Measurements from ENCODE around the gene PJVK. TPM values are rescaled to one million over a fixed set of nuclear protein-coding genes. Genes with fewer than 3 reads are reported as not detected.

The PJVK gene
- total RNA-seq, result 1 to 10 TPM in 1 of 2 donors, not detected in 1; 4.2 TPM

DNA sequence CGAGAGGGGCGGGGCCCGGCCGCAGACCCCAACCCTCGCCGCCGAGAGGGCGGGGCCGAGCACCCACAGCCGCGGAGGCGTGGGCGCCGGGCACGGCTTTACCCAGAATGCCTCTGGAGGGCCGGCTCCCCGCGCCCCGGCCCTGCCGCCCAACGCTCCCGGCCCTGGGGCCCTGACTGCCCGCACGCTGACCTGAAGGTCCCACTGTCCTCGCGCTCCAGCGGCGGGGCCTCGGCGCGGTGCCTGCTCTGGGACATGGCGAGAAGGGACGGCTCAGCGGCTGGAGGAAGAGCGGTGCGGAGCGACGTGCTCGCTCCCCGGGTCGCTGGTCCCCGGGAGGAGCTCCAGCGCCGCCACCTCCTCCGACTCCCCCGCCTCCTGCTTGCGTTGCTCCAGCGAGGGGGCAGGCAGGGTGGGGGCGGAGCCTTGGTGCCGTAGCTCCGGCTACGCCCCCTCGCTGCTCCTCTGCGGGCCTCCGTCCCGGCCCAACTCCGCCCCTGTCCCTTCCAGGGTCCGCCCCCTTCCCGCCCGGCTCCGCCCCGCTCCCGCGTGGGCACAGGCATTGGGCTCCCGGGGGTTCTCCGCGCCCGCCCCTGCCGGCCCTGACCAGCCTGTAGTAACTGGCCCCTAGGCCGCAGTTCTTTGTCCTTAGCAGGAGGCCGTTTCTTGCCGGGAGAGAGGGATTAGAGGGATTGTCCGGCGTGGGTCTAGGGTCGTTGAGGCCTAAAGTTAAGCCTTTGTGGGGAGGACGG lies at the start of gene PJVK, which contains the start of gene PRKRA:
Gene PJVK (plus strand): TSS at position 605 of the 752 bp plus-strand sequence. CDS start 2,032 bp downstream, outside the sequence.
Gene PRKRA (minus strand): TSS at position 402 of the 752 bp plus-strand sequence. CDS start 145 bp downstream, at position 257.
- H3K4me1 ChIP-seq, result peaks cover 25% of the 10 kb centered on the region
- intact Hi-C loops (cut with DNase I), result no loop called here
- H3K27me3 ChIP-seq, result no peaks in the 10 kb centered on the region
- ATAC-seq (peak; percentile 93), DNase-seq (peak; percentile 98)
- H3K27ac ChIP-seq, result peak within 1 kb of the TSS; percentile 90 to 100 (median 96)
- no peaks in the 10 kb centered on the region for H3K9me3 ChIP-seq
- TF ChIP-seq POLR2A (IDR thresholded peaks at IDR 0.05), result peak; percentile 96 to 97 (median 96)
- TF ChIP-seq, protein P1, sequence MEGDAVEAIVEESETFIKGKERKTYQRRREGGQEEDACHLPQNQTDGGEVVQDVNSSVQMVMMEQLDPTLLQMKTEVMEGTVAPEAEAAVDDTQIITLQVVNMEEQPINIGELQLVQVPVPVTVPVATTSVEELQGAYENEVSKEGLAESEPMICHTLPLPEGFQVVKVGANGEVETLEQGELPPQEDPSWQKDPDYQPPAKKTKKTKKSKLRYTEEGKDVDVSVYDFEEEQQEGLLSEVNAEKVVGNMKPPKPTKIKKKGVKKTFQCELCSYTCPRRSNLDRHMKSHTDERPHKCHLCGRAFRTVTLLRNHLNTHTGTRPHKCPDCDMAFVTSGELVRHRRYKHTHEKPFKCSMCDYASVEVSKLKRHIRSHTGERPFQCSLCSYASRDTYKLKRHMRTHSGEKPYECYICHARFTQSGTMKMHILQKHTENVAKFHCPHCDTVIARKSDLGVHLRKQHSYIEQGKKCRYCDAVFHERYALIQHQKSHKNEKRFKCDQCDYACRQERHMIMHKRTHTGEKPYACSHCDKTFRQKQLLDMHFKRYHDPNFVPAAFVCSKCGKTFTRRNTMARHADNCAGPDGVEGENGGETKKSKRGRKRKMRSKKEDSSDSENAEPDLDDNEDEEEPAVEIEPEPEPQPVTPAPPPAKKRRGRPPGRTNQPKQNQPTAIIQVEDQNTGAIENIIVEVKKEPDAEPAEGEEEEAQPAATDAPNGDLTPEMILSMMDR (IDR thresholded peaks at IDR 0.05), result peak in 4 of 7 experiments; percentile 16 to 35 (median 32)
- WGBS, 2 donors, result 0% methylated on average over 6 to 76 of the region's 76 CpGs
- H3K4me3 ChIP-seq, result peak within 1 kb of the TSS; percentile 55 to 65
- H3K36me3 ChIP-seq (replicated peaks in 1 of 2; ENCODE audit: insufficient read depth in 1 of 2, low read depth in 2 of 2), result peaks cover 3 to 6% of the 10 kb centered on the region in 2 donors

DNA sequence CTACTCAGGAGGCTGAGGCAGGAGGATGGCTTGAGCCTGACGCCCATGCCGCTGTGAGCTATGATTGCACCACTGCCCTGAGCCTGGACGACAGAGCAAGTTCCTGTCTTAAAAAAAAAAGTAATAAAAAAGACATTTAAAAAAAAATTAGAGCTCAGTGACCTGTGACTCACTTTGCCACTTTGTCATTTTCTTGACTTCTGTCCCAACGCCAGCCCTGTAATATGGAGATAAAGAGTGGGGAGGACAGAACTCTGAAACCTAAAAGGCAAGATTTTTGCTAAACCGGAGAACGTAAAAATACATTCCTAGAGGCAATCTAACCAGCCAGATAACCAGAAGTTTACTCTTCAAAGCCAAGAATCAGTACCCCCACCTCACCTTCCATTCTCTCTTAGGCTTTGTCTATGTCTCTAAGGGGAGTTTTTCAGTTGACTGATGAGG lies 49.2 kb upstream of the PJVK start:
- DNase-seq (no peak), ATAC-seq (no peak)
- intact Hi-C loops (cut with DNase I), result no loop called here
- H3K9me3 ChIP-seq, result no peaks in the 10 kb centered on the region
- no peaks in the 10 kb centered on the region for H3K36me3 ChIP-seq (replicated peaks in 1 of 2; ENCODE audit: insufficient read depth in 1 of 2, low read depth in 2 of 2)
- H3K27me3 ChIP-seq, result no peaks in the 10 kb centered on the region
- no peak overlapping the region for H3K4me3 ChIP-seq
- WGBS, 2 donors, result 44% methylated on average over 6 of the region's 6 CpGs
- TF ChIP-seq, protein P1 (IDR thresholded peaks at IDR 0.05), result no peak
- TF ChIP-seq POLR2A (IDR thresholded peaks at IDR 0.05), result no peak
- no peak overlapping the region for H3K27ac ChIP-seq
- no peaks in the 10 kb centered on the region for H3K4me1 ChIP-seq

DNA sequence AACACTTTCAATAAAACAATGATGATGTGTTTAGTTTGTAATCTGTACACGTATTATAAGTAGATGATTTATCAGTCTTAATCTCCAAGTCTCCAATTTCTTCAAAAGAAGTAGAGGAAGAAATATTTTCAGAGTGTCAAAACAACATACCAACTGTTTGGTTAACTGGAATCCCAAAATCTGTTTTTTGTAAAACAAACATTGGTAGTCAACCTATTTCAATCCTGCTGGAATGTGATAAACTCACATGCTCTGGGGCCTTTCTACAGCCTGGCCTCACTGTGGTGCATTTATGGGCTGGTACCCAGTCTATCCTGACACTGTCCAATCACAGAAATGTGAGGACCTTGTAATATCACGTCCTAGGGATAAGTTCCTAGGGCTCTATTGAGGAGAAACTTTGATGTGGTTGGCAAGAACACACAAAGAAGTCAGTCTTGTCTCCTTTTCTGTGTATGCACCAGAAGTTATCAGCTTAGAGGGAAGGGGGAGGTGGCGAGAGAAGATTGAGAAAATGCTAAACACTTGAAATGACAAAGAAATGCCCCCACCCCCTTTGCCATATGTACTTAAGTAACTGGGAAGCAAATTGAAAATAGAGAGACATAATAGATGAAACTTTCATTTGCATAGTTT lies 47.4 kb upstream of the PJVK start:
- intact Hi-C loops (cut with DNase I), result no loop called here
- no peak for TF ChIP-seq POLR2A (IDR thresholded peaks at IDR 0.05)
- TF ChIP-seq, protein P1 (IDR thresholded peaks at IDR 0.05), result no peak
- H3K27me3 ChIP-seq, result no peaks in the 10 kb centered on the region

DNA sequence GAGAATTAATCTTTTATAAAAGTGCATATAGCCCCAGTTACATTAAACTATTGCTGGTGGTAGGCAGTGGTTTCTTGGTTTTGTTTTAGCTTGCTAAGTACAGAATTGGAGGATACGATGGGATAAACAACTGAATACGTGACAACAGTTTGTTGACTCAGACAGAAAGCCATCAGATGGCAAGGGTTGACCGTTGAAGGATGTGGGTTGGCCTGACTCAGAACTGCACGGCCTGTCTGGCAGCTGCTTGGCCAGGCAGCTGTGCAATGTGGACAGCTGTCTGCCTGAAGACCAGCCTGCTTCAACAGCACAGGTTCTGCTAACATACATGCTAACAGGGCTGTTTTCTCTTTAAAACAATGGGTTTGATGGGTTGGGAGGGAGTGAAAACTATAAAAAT lies 46.8 kb upstream of the PJVK start:
- no peak overlapping the region for H3K4me3 ChIP-seq
- ATAC-seq, result no peak
- DNase-seq, result no peak
- intact Hi-C loops (cut with DNase I), result no loop called here
- no peaks in the 10 kb centered on the region for H3K27me3 ChIP-seq
- TF ChIP-seq POLR2A (IDR thresholded peaks at IDR 0.05), result no peak
- TF ChIP-seq, protein P1 (IDR thresholded peaks at IDR 0.05), result no peak
- no peaks in the 10 kb centered on the region for H3K4me1 ChIP-seq
- no peaks in the 10 kb centered on the region for H3K9me3 ChIP-seq
- no peaks in the 10 kb centered on the region for H3K36me3 ChIP-seq (replicated peaks in 1 of 2; ENCODE audit: insufficient read depth in 1 of 2, low read depth in 2 of 2)
- WGBS, 2 donors, result 50 to 62% methylated on average over 4 of the region's 4 CpGs
- H3K27ac ChIP-seq, result no peak overlapping the region

More for the DNA sequence above, 47.4 kb upstream of the PJVK start:
- H3K4me1 ChIP-seq, result no peaks in the 10 kb centered on the region
- no peaks in the 10 kb centered on the region for H3K36me3 ChIP-seq (replicated peaks in 1 of 2; ENCODE audit: insufficient read depth in 1 of 2, low read depth in 2 of 2)
- 56 to 58% methylated on average over 3 of the region's 3 CpGs for WGBS, 2 donors
- no peak overlapping the region for H3K27ac ChIP-seq
- no peak overlapping the region for H3K4me3 ChIP-seq
- DNase-seq (no peak), ATAC-seq (no peak)
- H3K9me3 ChIP-seq, result no peaks in the 10 kb centered on the region

All from body of pancreas (tissue), 4 donors.